Stimulated activated CD4-positive, alpha-beta T cell treated with anti-CD3 and anti-CD28 coated beads, TNF-alpha, amount 100 ng/mL, for 48 hours (primary cell): ENCODE results near the gene TLL2.

Experiments used
- DNase-seq, 3 donors: peaks; one replicate each; pipeline ENCODE4 v3.0.0-alpha.2; 2020; ENCODE audit warnings: low read depth in 3 of 3

TLL2 gene

DNA sequence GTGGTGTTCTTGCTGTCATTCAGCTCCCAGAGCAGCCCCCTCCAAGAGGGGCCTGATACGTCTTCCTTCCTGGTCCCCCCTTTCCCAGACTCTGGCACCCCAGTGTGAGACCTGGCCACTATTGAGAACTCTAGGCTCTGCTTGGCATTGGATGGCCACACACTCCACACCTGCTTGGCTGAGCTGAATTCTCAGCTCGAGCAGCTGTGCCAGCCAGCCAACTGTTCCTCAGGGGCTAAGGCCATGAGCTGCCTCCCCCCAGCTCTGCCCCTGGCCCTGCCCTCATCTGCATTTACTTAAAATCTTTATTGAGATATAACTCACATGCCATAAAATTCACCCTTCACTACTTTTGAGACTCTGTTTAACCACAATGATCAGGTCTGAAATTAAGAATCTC, 6.7 kb downstream of the TLL2 start:
- no peak for DNase-seq

DNA sequence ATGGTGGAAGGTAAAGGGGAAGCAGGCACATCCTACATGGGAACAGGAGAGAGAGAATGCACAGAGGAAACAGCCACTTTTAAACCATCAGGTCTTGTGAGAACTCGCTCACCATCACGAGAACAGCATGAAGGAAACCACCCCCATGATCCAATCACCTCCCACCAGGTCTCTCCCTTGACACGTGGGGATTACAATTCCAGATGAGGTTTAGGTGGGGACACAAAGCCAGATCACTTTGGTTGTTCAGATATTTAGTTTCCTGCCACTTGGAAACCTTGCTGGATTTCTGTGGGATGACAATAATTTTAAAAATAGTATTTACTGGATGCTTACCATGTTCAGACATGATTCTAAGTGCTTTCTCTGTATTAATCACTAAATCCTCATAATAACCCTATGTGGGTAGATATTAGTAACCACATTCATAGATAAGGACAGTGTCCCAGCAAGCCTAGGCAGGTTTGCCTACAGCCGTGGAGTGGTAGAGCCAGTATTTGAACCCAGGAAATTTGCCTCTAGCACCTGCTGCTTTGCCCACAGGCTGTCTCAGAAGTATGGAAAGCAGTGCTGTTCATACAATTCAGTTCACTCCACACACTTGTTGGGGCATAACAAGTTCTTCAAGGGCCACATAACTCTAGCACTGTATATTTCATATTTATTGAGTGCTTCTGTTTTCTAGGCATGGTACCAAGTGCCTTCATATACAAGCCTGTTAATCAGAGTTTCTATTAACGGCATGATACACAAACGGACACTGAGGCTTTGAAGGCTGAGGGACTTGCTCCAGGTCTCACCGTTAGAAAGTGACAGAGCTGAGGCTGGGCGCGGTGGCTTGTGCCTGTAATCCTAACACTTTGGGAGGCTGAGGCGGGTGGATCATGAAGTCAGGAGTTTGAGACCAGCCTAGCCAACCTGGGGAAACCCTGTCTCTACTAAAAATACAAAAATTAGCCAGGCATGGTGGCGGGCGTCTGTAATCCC, 8.3 kb downstream of the TLL2 start:
- DNase-seq, result no peak

- no peak for DNase-seq
These were observed 11.0 kb downstream of the TLL2 start for GRCh38 chr10:96502561-96503282.

DNA sequence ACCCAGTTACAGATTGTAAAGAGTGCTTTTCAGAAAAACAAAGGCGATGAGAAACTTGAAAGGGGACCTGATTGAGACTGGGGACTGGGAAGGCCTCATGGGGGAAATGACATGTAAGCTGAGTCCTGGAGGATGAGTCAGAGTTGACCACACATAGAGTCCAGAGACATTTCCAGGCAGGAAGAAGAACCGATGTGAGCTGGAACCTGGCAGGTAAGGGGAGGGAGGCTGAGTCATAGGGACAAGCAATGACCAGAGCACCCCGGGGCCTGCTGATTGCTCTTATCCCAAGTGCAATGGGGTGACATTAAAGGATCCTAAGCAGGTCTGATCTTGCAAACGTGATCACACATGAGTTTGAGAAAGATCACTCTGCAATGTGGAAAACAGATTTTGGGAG, 11.7 kb downstream of the TLL2 start:
- no peak for DNase-seq

GRCh38 chr10:96500519-96500918, 13.2 kb downstream of the TLL2 start:
- no peak for DNase-seq

DNA sequence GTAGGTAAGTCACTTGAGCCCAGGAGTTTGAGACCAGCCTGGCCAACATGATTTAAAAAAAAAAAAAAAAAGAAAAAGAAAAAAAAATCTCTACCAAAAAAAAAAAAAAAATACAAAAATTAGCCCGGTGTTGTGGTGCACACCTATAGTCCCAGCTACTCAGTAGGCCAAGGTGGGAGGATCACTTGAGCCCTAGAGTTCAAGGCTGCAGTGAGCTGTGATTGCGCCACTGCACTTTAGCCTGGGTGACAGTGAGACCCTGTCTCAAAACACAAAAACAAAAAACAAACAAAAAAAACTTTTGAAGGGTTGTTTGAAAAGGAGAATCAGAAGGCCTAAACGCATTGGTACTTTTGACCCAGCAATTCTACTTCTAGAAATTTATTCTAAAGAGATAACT, 13.7 kb downstream of the TLL2 start:
- DNase-seq, result no peak

DNA sequence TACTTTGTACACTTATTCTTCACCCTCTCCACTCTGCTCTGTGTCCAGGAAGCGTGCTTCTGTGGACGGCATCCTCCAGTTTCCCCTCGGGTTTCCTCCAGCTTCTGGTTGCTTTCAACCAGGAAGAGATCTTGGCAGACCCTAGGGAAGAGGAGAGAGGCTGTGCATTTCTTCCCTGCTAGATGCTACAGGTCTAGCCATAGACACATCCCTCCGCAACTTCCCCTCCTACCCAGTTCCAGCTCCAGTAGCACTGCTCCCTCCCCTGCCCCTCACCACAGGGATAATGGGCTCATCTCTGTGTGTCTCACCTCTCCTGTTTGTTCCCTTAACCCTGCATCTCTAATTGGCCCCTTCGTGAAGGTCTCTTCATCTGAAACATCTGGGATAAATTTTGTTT, 16.3 kb downstream of the TLL2 start:
- no peak for DNase-seq

DNA sequence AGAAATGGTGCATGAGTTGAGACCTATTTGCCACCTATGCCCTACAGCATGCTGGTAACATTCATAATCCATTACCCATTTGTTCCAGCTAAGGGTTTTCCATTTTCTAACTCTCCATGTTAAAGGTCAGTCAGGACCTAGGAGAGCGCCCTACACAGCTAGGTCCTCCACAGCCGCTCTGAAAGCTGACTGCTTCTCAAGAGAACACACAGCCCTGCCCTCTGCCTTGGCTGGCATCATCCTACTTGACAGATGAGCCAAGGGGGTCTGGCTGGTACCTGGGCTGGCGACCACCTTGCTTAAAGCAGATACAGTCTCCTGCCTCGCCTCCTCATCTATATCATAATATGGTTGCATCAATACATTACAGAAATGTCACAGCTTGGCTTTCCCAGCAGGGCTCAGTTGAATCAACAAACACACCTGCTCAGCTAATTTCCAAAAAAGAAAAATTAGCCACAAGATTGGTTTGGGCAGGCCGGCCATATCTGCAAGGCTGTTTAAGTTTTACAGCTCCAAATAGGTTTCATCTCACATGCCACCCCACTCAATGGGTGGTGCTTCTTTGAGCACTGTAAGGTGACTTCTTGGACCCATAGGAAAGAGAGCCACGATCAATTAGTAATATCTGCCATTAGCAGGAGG, 17.3 kb downstream of the TLL2 start:
- no peak for DNase-seq

- DNase-seq, result no peak
These were observed 18.2 kb downstream of the TLL2 start for GRCh38 chr10:96495544-96495943.

DNA sequence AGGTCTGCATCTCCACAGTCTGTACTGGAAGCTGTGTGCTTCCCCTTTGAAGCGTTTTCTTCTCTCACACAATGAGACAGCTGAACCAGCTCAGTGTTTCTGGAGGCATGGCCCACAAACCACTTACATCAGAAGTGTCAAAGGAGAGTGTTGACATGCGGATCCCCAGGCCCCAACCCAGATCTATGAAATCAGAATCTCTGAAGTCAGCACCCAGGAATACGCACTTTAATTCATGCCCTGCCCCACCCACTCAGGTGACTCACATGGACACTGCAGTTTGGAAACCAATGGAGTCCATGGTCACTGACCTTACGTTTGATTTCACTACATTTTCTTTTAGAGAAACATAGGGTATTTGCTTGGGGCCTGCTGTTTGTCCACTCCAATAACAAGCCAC, 19.0 kb downstream of the TLL2 start:
- no peak for DNase-seq

DNA sequence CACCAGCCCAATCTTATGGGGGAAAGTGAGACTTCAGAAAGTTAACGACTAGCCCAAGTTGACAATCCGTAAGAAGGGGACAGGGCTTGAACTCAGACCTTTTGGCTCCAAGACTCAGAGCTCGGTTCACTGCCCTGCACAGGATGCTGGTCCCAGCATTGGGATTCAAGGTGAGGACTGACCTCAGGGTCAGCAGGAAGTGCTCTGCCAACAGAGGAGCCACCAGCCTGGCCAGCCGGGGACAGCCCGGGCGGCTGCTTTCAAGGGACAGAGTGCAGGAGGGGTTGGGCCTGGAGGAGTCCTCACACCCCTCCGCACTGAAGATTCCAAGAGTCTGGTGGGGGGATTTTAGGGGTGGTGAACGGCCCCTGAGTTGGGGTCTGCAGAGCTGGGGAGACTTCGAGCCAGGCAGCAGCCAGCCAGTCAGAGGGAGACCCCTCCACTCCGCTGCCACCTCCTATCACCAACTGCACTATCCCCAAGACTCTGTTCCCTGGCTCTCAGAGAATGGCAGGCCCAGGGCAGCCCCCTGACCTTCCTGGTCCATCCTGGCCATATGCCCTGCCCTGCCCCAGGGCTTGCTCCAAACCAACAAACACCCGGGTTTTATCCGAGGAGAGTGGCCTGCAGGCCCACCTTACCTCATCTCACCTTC, 19.7 kb downstream of the TLL2 start:
- DNase-seq, result no peak

GRCh38 chr10:96493254-96493653, 20.5 kb downstream of the TLL2 start:
- DNase-seq, result no peak

DNA sequence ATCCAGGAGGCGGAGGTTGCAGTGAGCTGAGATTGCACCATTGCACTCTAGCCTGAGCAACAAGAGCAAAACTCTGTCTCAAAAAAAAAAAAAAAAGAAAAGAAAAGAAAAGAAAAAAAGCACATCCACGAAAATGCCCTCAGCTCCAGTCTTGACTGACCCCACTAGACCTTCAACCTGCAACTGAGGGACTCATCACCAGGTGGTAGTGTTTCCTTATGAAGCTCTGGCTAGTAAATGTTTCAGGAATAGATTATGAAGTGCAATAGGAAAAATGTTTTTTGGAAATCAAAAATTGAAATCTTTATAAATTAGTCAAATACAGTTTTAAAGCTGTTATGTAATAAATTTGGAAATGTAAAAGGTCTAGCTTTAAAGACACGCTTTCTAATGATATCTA, 22.4 kb downstream of the TLL2 start:
- no peak for DNase-seq

GRCh38 chr10:96488161-96488935, 25.4 kb downstream of the TLL2 start:
- DNase-seq, result no peak

DNA sequence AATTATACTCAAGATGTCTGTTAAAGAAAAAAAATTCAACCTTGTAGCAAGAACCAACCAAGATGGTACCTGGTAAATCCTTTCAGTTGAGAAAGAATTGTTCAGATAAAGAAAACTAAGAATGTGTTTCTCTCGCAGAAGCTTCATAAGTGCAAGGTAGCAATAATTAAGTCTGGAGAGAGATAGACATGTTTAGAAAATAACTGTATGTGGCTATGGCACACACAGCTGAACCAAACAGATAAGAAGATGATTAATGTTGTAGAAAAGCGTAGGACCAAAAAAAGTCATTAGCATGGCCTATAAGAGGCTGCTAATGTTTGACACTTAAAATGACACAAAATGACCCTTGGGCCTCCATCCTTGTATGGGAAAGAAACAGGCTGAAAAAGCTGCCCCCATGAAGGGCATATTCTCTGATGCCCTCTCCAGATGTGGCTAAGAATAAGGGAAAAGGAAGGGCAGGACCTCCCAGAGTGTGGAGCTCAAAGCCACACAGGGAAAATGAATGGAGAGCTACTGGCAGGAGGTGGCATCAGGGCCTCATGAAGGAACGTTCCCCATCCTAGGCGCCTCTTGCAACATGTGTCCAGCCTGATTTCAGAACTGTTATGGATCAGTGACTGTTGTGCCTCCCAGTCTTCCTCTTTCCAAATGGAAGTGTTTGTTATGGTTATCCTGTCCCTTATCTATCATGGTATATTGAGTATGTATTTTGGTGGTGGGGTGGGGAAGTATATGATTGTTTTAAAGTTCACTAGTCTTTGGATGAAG, 30.7 kb downstream of the TLL2 start:
- DNase-seq, result no peak

GRCh38 chr10:96478355-96478754, 35.4 kb downstream of the TLL2 start:
- no peak for DNase-seq

DNA sequence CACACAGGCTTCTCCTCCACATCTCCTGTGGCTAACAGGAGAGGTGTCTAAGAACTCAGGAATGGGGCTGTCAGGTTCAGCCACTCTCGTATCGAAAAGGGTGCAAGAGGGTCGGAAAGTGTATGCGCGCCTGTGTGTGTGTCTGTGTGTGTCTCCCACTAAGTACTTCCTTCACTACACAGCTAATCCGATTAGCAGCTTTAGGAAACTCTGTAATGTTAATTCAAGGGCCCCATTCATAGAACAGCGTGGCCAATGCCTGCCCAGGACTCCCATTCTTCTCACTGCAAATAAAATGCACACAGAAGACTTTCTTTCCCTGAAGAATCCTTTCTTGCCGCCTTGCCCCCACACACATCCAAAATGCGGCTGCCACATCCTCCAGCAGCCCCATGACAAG, 39.9 kb downstream of the TLL2 start:
- no peak for DNase-seq

DNA sequence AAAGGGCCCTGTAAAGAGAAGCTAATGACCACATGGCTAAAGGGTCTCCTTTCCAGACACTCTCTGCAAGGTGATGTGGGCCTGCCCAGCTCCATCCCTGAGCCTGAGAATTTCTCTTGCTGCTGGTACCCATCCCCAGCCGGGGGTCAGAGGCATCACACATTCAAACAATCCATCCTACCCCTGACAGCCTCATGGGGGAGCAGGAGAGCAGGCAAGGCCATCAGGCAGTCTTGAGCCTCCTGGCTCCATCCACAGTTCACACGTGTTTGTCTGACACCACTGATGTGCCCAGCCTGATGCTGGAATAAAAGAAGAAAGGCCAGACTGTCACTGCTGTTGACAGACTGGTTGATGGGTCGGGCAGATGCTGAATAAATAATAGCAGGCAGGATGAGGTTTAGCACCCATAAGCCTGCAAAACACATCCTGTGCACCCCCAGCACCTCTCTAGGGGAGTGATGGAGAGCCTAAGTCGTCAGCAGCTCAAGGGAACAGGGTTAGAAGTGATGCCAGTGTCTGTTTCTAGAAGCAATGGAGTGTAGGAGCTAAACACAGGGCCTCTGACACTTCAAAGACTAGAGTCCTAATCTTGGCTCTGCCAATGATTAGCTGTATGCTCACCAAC, 43.5 kb downstream of the TLL2 start:
- DNase-seq, result peak in 2 of 3 donors; percentile 4 to 15

GRCh38 chr10:96468845-96469244, 44.9 kb downstream of the TLL2 start:
- no peak for DNase-seq

DNA sequence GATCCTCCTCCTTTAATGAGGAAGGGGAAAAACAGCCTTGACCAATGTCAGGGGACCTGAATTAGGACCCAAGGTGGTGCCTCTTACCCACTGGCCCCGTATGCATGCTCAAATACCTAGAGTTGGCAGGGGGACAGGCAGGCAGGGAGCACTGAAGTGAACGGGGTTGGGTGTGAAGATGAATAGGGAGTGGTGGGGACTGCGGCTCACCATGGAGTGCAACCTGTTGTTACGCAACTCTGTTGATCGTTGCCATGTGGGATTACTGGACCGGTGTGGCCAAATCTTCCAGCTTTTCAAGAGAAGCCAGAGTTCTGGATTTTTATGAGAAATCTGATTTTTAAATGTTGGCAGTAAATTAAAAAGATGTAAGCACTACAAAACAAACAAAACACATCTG, 48.1 kb downstream of the TLL2 start:
- no peak for DNase-seq
